Cardiac muscle cell (in vitro differentiated cells and primary cell): ENCODE data around the gene INSM2. TPM values are rescaled to one million over a fixed set of nuclear protein-coding genes. Genes with fewer than 3 reads are reported as not detected.

ENCODE experiments used
- DNase-seq, 2 donors: peaks; one replicate each; pipeline versions ENCODE4 v3.0.0 to v3.0.0-alpha.2; 2010 to 2017; ENCODE audit warnings: low read depth in 1 of 2, low spot score in 1 of 2
- H3K27ac ChIP-seq: fragments of 200-600 bp; sonication (generic); 2 replicates; pipeline ENCODE4 v1.5.1; 2016
- H3K27me3 ChIP-seq: fragments of 200-600 bp; sonication (generic); 2 replicates; pipeline ENCODE4 v1.6.0; 2016; ENCODE audit warnings: control low read depth
- H3K36me3 ChIP-seq: fragments of 200-600 bp; sonication (generic); 2 replicates; pipeline ENCODE4 v1.5.1; 2016; ENCODE audit warnings: control low read depth
- H3K4me1 ChIP-seq: fragments of 200-600 bp; sonication (generic); 2 replicates; pipeline ENCODE4 v1.8.1; 2017; ENCODE audit warnings: low read depth, mild to moderate bottlenecking, mixed run types
- H3K4me3 ChIP-seq: fragments of 200-600 bp; sonication (generic); 2 replicates; pipeline ENCODE4 v1.5.1; 2016; ENCODE audit warnings: mild to moderate bottlenecking
- H3K9me3 ChIP-seq: fragments of 200-600 bp; sonication (generic); 2 replicates; pipeline ENCODE4 v1.5.1; 2017; ENCODE audit warnings: low read depth, mild to moderate bottlenecking, control low read depth
- polyA plus RNA-seq: library from polyadenylated mRNA; unstranded; fragments of >200 nt; fragmentation: Nextera tagmentation; extraction: Ambion mirVana; gene quantifications from 2 replicates; pipeline ENCODE4 v1.2.1, GENCODE V29; 2016
- total RNA-seq: library from RNA; depleted of rRNA; stranded (reverse); fragments of >200 nt; gene quantifications from 2 replicates; pipeline ENCODE4 v1.2.3, GENCODE V29; 2016
- TF ChIP-seq, protein P1 (sequence below): IDR thresholded peaks from 2 replicates; pipeline ENCODE4 v1.5.1; 2012; ENCODE audit warnings: low read depth, mild to moderate bottlenecking, low read length

The INSM2 gene
- total and polyA plus RNA-seq, 2 experiments from 2014 or later = not detected

- H3K4me1 ChIP-seq = peaks cover 4% of the 10 kb centered on the region
- peak in 1 of 2 donors; percentile 9 for DNase-seq
Observed at GRCh38 chr14:35558680-35559079, 24.7 kb downstream of the INSM2 start.

GRCh38 chr14:35565871-35566464 lies 32.0 kb downstream of the INSM2 start:
- Histone ChIP-seq H3K36me3 (no peaks in the 10 kb centered on the region), H3K27ac (no peak overlapping the region), H3K4me3 (no peak overlapping the region), H3K4me1 (no peaks in the 10 kb centered on the region), H3K27me3 (no peaks in the 10 kb centered on the region), H3K9me3 (no peaks in the 10 kb centered on the region)
- no peak for DNase-seq
- TF ChIP-seq, protein P1, sequence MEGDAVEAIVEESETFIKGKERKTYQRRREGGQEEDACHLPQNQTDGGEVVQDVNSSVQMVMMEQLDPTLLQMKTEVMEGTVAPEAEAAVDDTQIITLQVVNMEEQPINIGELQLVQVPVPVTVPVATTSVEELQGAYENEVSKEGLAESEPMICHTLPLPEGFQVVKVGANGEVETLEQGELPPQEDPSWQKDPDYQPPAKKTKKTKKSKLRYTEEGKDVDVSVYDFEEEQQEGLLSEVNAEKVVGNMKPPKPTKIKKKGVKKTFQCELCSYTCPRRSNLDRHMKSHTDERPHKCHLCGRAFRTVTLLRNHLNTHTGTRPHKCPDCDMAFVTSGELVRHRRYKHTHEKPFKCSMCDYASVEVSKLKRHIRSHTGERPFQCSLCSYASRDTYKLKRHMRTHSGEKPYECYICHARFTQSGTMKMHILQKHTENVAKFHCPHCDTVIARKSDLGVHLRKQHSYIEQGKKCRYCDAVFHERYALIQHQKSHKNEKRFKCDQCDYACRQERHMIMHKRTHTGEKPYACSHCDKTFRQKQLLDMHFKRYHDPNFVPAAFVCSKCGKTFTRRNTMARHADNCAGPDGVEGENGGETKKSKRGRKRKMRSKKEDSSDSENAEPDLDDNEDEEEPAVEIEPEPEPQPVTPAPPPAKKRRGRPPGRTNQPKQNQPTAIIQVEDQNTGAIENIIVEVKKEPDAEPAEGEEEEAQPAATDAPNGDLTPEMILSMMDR = no peak

More at GRCh38 chr14:35558680-35559079, 24.7 kb downstream of the INSM2 start:
- H3K27me3 ChIP-seq = no peaks in the 10 kb centered on the region
- H3K27ac ChIP-seq = no peak overlapping the region
- H3K36me3 ChIP-seq = no peaks in the 10 kb centered on the region
- H3K9me3 ChIP-seq = no peaks in the 10 kb centered on the region
- TF ChIP-seq, protein P1 = no peak
- no peak overlapping the region for H3K4me3 ChIP-seq

GRCh38 chr14:35571598-35571997 lies 37.6 kb downstream of the INSM2 start:
- TF ChIP-seq, protein P1 = no peak
- H3K36me3 ChIP-seq = no peaks in the 10 kb centered on the region
- H3K4me3 ChIP-seq = no peak overlapping the region
- no peaks in the 10 kb centered on the region for H3K4me1 ChIP-seq
- DNase-seq = no peak
- H3K9me3 ChIP-seq = no peaks in the 10 kb centered on the region
- no peaks in the 10 kb centered on the region for H3K27me3 ChIP-seq
- H3K27ac ChIP-seq = no peak overlapping the region

DNA sequence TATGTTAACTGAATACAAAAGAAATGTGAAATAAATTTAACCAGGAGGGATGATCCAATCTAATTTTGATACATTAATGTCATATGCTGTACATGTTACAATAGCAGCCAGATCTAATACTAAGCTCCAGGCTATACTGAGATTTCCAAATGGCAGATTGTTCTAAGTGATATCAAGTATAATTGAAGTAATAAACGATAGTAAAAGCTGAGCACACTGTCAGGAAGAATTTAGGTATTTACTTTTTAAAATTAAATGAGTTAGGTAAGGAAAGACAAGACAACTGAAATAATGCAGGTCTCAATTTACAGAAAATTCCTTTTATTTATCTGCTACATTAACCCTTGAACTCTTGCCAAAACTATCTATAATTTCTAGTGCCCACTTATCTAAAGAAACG lies 39.9 kb downstream of the INSM2 start:
- TF ChIP-seq, protein P1 = no peak
- Histone ChIP-seq H3K4me1 (no peaks in the 10 kb centered on the region), H3K36me3 (no peaks in the 10 kb centered on the region), H3K27me3 (no peaks in the 10 kb centered on the region), H3K27ac (no peak overlapping the region), H3K4me3 (no peak overlapping the region), H3K9me3 (no peaks in the 10 kb centered on the region)
- no peak for DNase-seq

DNA sequence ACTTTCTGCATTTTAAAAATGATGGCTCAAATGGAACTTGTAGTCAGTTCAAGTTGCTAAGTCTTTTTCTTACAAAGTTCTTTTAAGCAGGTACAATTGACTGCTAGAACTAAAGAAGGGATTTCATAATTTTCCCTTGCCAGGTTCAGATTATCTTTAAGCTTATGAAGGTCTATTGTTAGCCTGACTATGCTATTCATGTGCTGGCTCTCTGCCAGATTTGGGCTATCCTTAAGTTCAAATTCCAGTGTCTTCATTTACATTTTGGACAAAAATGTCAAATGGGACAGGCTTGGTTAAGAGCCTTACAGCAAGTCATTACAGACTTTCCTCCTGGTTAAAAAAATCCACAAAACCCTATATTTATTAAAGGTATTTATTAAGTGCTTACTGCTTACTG lies 42.3 kb downstream of the INSM2 start:
- no peaks in the 10 kb centered on the region for H3K9me3 ChIP-seq
- H3K4me3 ChIP-seq = no peak overlapping the region
- H3K36me3 ChIP-seq = no peaks in the 10 kb centered on the region
- DNase-seq = peak; percentile 40 to 49
- no peak overlapping the region for H3K27ac ChIP-seq
- TF ChIP-seq, protein P1 = no peak
- no peaks in the 10 kb centered on the region for H3K4me1 ChIP-seq
- H3K27me3 ChIP-seq = no peaks in the 10 kb centered on the region
